ENCODE data around the gene PLEKHJ1.

PLEKHJ1 gene

DNA sequence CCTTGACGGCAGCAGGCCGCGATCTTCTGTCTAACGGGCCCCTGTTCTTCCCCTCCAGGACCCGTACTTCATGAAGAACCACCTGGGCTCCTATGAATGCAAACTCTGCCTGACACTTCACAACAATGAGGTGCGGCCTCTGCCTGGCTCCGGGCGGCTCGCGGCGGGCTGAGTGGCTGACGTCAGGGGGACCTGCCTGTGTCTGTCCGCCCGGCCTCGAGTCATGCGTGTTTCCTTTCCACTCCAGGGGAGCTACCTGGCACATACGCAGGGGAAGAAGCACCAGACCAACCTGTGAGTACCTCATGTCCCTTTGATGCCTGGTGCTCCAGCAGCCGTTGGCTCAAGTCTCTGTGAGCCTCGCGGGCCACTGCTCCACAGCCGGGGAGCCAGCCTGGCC, 8.4 kb upstream of the PLEKHJ1 start:
- Histone ChIP-seq H3K9ac (ENCODE audit: low read length) (no peak overlapping the region), H2AFZ (ENCODE audit: low read depth, low read length) (no peak overlapping the region), H3K36me3 (replicated peaks; ENCODE audit: low read depth, low read length) (peaks cover 75% of the 10 kb centered on the region), H3K4me1 (ENCODE audit: low read length) (peaks cover 4% of the 10 kb centered on the region; the same call in 1 of the 2 replicates), H3K9me3 (ENCODE audit: insufficient read depth, low read length) (no peaks in the 10 kb centered on the region), H4K20me1 (ENCODE audit: insufficient read depth, low read length) (peaks cover 70% of the 10 kb centered on the region), H3K27me3 (ENCODE audit: low read depth, low read length) (no peaks in the 10 kb centered on the region), H3K79me2 (ENCODE audit: low read length) (peaks cover 45% of the 10 kb centered on the region), H3K4me2 (ENCODE audit: low read length) (no peak overlapping the region), H3K27ac (ENCODE audit: low read length) (no peak overlapping the region), H3K4me3 (ENCODE audit: low read length) (no peak overlapping the region)
- TF ChIP-seq, protein P1, sequence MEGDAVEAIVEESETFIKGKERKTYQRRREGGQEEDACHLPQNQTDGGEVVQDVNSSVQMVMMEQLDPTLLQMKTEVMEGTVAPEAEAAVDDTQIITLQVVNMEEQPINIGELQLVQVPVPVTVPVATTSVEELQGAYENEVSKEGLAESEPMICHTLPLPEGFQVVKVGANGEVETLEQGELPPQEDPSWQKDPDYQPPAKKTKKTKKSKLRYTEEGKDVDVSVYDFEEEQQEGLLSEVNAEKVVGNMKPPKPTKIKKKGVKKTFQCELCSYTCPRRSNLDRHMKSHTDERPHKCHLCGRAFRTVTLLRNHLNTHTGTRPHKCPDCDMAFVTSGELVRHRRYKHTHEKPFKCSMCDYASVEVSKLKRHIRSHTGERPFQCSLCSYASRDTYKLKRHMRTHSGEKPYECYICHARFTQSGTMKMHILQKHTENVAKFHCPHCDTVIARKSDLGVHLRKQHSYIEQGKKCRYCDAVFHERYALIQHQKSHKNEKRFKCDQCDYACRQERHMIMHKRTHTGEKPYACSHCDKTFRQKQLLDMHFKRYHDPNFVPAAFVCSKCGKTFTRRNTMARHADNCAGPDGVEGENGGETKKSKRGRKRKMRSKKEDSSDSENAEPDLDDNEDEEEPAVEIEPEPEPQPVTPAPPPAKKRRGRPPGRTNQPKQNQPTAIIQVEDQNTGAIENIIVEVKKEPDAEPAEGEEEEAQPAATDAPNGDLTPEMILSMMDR (IDR thresholded peaks at IDR 0.05; ENCODE audit: low read depth, low read length), result no peak
- TF ChIP-seq EZH2phosphoT487 (IDR thresholded peaks at IDR 0.05; ENCODE audit: low read depth), result no peak

DNA sequence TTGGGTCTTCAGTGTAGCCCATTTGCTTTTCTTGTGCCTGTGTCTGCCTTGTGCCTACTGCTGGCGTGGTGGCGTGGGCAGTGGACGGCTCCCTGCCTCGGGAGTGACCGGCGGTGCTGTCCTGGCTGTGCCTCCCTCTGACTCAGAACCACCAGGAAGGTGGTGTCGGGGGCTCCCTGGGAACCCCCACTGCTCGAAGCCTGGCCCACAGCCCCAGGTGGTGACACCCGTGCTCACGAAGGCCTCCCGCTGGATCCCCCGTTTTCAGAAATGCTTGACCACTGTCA, 7.9 kb upstream of the PLEKHJ1 start:
- peaks cover 77% of the 10 kb centered on the region for H3K36me3 ChIP-seq (replicated peaks; ENCODE audit: low read depth, low read length)
- H3K4me3 ChIP-seq (ENCODE audit: low read length), result no peak overlapping the region
- peaks cover 49% of the 10 kb centered on the region for H3K79me2 ChIP-seq (ENCODE audit: low read length)
- TF ChIP-seq EZH2phosphoT487 (IDR thresholded peaks at IDR 0.05; ENCODE audit: low read depth), result no peak
- TF ChIP-seq, protein P1 (IDR thresholded peaks at IDR 0.05; ENCODE audit: low read depth, low read length), result no peak
- H3K27ac ChIP-seq (ENCODE audit: low read length), result no peak overlapping the region
- H4K20me1 ChIP-seq (ENCODE audit: insufficient read depth, low read length), result peaks cover 74% of the 10 kb centered on the region
- peaks cover 8% of the 10 kb centered on the region; the same call in 1 of the 2 replicates for H3K4me1 ChIP-seq (ENCODE audit: low read length)
- no peak overlapping the region for H2AFZ ChIP-seq (ENCODE audit: low read depth, low read length)
- H3K4me2 ChIP-seq (ENCODE audit: low read length), result no peak overlapping the region
- no peak overlapping the region for H3K9ac ChIP-seq (ENCODE audit: low read length)
- H3K9me3 ChIP-seq (ENCODE audit: insufficient read depth, low read length), result no peaks in the 10 kb centered on the region
- H3K27me3 ChIP-seq (ENCODE audit: low read depth, low read length), result no peaks in the 10 kb centered on the region

DNA sequence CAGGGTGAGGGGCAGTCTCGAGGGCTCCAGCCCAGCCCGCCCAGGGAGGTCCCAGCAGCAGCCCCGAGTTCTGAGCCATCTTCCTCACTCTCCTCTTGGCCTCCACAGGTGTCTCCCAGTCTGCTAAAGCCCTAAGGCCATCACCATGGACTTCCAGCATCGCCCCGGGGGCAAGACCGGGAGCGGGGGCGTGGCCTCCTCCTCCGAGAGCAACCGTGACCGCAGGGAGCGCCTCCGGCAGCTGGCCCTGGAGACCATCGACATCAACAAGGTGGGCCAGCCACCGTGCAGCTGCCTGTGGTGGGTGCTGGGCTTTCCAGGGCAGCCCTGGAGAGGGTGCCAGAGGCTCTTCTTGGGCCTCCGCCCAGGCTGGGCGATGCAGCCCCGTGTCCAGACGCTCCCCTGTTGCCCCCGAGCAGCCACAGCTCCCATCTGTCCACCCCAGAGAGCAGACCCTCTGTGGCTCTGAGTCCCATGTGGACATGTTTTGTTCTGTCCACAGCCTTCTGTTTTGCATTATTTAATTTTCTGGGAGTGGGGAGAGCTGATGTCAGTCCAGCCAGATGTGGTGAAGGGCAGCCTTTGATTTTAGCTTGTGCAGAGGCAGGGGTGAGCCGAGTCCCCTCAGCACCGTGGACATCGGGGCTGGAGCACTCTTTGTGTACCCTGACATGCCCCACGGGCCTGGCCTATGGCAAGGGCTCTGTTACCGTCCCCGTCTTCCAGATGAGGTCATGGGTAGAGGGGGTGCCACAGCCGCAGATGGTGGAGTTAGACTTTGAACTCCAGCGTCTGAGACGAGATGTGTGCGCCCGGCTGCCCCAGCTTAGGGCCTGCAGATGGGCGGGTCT, 7.4 kb upstream of the PLEKHJ1 start:
- H3K4me2 ChIP-seq (ENCODE audit: low read length), result no peak overlapping the region
- peaks cover 76% of the 10 kb centered on the region for H4K20me1 ChIP-seq (ENCODE audit: insufficient read depth, low read length)
- no peak overlapping the region for H3K27ac ChIP-seq (ENCODE audit: low read length)
- H3K4me1 ChIP-seq (ENCODE audit: low read length), result peaks cover 13% of the 10 kb centered on the region
- H3K9ac ChIP-seq (ENCODE audit: low read length), result no peak overlapping the region
- TF ChIP-seq, protein P1 (IDR thresholded peaks at IDR 0.05; ENCODE audit: low read depth, low read length), result no peak
- no peak for TF ChIP-seq EZH2phosphoT487 (IDR thresholded peaks at IDR 0.05; ENCODE audit: low read depth)
- H2AFZ ChIP-seq (ENCODE audit: low read depth, low read length), result no peak overlapping the region
- H3K27me3 ChIP-seq (ENCODE audit: low read depth, low read length), result no peaks in the 10 kb centered on the region
- H3K36me3 ChIP-seq (replicated peaks; ENCODE audit: low read depth, low read length), result peaks cover 79% of the 10 kb centered on the region
- H3K4me3 ChIP-seq (ENCODE audit: low read length), result no peak overlapping the region
- no peaks in the 10 kb centered on the region for H3K9me3 ChIP-seq (ENCODE audit: insufficient read depth, low read length)
- peaks cover 55% of the 10 kb centered on the region for H3K79me2 ChIP-seq (ENCODE audit: low read length)

DNA sequence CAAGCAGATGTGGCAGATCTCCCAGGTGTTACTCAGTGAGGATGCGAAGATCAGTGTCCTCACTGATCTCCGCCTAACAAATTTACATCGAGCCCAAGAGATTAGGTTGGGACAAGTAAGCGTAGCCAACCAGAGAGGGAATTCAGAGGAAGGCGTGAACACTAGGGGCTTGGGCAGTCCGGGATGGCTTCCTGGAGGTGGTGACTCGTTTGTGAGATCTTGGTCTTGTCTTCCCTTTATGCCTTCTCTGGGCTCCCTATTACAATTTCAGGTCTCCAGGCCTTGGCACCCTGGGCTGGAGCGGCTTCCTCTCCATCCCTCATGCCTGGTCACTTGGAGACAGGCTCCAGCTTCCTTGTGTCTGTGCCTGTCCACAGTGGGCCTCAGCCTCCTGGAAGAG, 6.7 kb upstream of the PLEKHJ1 start:
- H3K27me3 ChIP-seq (ENCODE audit: low read depth, low read length), result no peaks in the 10 kb centered on the region
- no peak overlapping the region for H2AFZ ChIP-seq (ENCODE audit: low read depth, low read length)
- H3K4me2 ChIP-seq (ENCODE audit: low read length), result no peak overlapping the region
- H3K9me3 ChIP-seq (ENCODE audit: insufficient read depth, low read length), result no peaks in the 10 kb centered on the region
- peaks cover 20% of the 10 kb centered on the region for H3K4me1 ChIP-seq (ENCODE audit: low read length)
- H3K4me3 ChIP-seq (ENCODE audit: low read length), result no peak overlapping the region
- no peak overlapping the region for H3K27ac ChIP-seq (ENCODE audit: low read length)
- peaks cover 78% of the 10 kb centered on the region for H4K20me1 ChIP-seq (ENCODE audit: insufficient read depth, low read length)
- peaks cover 81% of the 10 kb centered on the region for H3K36me3 ChIP-seq (replicated peaks; ENCODE audit: low read depth, low read length)
- TF ChIP-seq EZH2phosphoT487 (IDR thresholded peaks at IDR 0.05; ENCODE audit: low read depth), result no peak
- TF ChIP-seq, protein P1 (IDR thresholded peaks at IDR 0.05; ENCODE audit: low read depth, low read length), result no peak
- H3K79me2 ChIP-seq (ENCODE audit: low read length), result peaks cover 62% of the 10 kb centered on the region
- H3K9ac ChIP-seq (ENCODE audit: low read length), result no peak overlapping the region
